ENCODE measurements around the gene POMC. TPM values are rescaled to one million over a fixed set of nuclear protein-coding genes. Genes with fewer than 3 reads are reported as not detected.
"Not testable (repeated sequence)": the region's sequence is repeated elsewhere in the genome, so short reads cannot be mapped to it uniquely, and the experiment has no call there.

The POMC gene
- total RNA-seq, 4 donors from 2014 or later, result 2.6 to 11.4 (median 5.9) TPM

DNA sequence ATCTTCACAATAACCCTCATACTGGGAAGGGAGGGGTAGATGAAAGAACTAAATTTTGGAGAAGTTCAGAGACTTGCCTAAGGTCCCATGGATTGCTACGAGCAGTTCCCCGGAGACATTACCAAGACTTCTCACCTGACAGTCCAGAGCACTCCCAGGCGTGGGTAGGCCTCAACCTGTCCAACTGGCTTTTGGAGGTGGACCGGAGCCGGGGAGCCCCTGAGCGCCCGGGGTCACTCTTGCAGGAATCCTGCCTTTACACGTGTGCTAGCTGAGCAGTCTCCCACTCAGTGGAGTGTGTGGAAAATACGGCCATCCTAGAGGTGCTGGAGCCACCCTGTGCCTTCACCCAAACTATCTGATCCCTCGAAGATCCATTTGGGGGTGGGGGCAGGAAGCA is 8.0 kb downstream of the POMC start:
- 92% methylated on average over 6 of the region's 10 CpGs for WGBS
- Histone ChIP-seq H3K9me3 (no peaks in the 10 kb centered on the region), H3K4me1 (no peaks in the 10 kb centered on the region), H3K36me3 (no peaks in the 10 kb centered on the region), H3K27ac (no peak overlapping the region), H3K4me3 (no peak overlapping the region), H3K27me3 (peaks cover 3% of the 10 kb centered on the region)
- no peak for DNase-seq (ENCODE audit: low spot score in 2 of 2)
- TF ChIP-seq EP300 (IDR thresholded peaks at IDR 0.05) (no peak), POLR2AphosphoS5 (IDR thresholded peaks at IDR 0.05) (no peak), POLR2A (IDR thresholded peaks at IDR 0.05) (no peak)
- TF ChIP-seq, protein P1, sequence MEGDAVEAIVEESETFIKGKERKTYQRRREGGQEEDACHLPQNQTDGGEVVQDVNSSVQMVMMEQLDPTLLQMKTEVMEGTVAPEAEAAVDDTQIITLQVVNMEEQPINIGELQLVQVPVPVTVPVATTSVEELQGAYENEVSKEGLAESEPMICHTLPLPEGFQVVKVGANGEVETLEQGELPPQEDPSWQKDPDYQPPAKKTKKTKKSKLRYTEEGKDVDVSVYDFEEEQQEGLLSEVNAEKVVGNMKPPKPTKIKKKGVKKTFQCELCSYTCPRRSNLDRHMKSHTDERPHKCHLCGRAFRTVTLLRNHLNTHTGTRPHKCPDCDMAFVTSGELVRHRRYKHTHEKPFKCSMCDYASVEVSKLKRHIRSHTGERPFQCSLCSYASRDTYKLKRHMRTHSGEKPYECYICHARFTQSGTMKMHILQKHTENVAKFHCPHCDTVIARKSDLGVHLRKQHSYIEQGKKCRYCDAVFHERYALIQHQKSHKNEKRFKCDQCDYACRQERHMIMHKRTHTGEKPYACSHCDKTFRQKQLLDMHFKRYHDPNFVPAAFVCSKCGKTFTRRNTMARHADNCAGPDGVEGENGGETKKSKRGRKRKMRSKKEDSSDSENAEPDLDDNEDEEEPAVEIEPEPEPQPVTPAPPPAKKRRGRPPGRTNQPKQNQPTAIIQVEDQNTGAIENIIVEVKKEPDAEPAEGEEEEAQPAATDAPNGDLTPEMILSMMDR (IDR thresholded peaks at IDR 0.05), result no peak

DNA sequence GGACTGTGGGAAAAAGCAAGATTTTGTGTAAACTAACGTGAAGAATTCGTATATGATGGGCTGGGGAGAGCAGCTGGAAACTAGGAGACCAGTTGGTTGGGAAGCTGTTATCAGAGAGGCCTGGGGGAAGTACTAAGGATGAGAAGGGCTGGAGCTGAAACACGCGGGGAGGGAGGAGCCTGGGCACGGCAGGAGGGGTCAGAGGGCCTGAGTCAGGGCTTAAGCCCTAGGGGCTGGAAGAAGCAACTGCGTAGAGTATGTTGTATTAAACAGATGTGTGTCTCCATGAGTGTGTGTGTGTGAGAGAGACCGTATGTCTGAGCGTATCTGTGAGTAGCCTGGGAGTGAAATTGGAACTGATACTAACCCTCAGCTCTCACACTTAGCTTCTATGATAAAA is 8.4 kb downstream of the POMC start:
- DNase-seq (ENCODE audit: low spot score in 2 of 2), result no peak
- WGBS, result 70% methylated on average over 8 of the region's 8 CpGs
- H3K36me3 ChIP-seq, result no peaks in the 10 kb centered on the region

DNA sequence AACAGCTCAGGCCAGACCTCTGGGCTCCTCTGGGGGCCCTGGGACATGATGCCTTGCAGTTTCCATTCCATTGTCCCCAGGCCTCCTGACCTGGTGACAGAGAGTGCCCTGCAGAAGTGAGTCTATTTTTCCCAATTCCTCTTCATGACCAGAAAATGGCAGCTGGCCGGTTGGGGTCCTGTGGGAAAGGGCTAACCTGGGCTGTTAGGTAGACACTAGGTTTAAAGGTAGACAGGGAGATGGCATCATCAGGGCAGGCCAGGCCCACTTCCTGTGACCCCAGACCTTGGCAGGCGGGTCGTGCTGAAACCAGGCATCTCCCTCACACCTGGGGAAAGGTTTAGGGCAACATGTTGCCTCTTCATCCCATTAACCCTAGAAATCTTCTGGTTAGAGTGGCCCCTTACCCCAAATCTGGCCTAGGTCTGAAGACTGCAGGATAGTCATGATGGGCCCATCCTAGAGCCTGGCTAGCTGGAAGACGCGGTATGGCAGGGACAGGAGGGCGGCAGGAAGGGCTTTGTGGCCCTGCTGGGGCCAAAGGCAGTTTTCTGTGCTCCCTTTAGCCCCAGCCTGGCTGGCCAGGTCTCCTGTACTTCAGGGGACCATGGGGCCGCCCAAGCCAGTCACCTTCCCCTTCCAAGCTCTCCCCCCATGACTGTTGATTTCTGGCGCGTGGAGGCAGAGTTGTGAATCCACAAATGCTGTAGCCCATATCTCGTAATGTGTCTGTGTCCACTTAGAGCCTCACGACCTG is 10.1 kb downstream of the POMC start:
- no peaks in the 10 kb centered on the region for H3K36me3 ChIP-seq

More for the DNA sequence above, 8.4 kb downstream of the POMC start:
- H3K9me3 ChIP-seq, result no peaks in the 10 kb centered on the region
- no peaks in the 10 kb centered on the region for H3K4me1 ChIP-seq
- H3K27me3 ChIP-seq, result peaks cover 3% of the 10 kb centered on the region
- TF ChIP-seq POLR2AphosphoS5 (IDR thresholded peaks at IDR 0.05), result no peak
- TF ChIP-seq, protein P1 (IDR thresholded peaks at IDR 0.05), result no peak
- TF ChIP-seq POLR2A (IDR thresholded peaks at IDR 0.05), result no peak
- no peak for TF ChIP-seq EP300 (IDR thresholded peaks at IDR 0.05)
- H3K27ac ChIP-seq, result no peak overlapping the region
- H3K4me3 ChIP-seq, result no peak overlapping the region

DNA sequence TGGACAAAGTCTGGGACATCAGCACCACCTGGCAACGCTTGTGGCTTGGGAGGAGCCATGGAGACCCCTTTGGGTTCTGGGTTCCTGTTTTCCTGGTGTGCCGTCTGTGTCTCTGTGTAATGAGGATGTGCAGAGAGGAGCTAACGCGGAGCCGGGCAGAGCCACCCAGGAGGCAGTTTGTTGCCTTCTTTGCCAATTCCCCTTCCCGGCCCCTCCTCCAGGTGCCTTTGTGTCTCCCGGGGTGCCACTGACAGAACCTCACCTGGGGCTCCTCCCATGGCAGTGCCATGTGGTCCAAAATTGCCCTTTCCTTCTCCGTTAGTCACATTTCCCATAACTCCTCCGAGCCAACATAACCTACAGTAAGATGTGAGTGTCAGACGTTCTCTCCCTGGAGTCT is 13.0 kb downstream of the POMC start:
- 78% methylated on average over 10 of the region's 10 CpGs for WGBS
- Histone ChIP-seq H3K36me3 (no peaks in the 10 kb centered on the region), H3K4me3 (no peak overlapping the region)

More for the DNA sequence above, 10.1 kb downstream of the POMC start:
- DNase-seq (ENCODE audit: low spot score in 2 of 2), result no peak
- peaks cover 3% of the 10 kb centered on the region for H3K27me3 ChIP-seq
- no peaks in the 10 kb centered on the region for H3K4me1 ChIP-seq
- no peak overlapping the region for H3K4me3 ChIP-seq
- WGBS, result 97% methylated on average over 9 of the region's 11 CpGs
- H3K9me3 ChIP-seq, result no peaks in the 10 kb centered on the region
- no peak for TF ChIP-seq EP300 (IDR thresholded peaks at IDR 0.05)
- TF ChIP-seq, protein P1 (IDR thresholded peaks at IDR 0.05), result no peak
- TF ChIP-seq POLR2AphosphoS5 (IDR thresholded peaks at IDR 0.05), result no peak
- TF ChIP-seq POLR2A (IDR thresholded peaks at IDR 0.05), result no peak
- H3K27ac ChIP-seq, result no peak overlapping the region

DNA sequence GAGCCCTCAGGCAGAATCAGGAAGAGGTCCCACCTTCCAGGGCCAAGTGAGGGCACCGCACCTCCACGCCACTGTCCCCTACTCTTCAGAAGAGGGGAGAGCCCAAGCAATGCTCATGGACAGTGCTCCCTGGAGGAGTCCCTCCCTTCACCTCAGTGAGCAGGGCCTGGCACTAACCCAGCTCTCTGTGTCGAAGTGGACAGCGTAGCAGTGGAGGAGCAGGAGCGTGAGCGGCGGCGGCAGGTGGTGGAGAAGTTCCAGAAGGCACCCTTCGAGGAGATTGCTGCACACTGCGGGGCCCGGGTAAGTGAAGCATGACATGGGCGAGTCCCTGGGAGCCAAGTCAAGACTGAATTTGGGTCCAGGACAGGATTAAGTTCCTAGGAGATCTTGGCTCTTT is 16.7 kb downstream of the POMC start:
- Histone ChIP-seq H3K27me3 (no peaks in the 10 kb centered on the region), H3K4me1 (no peaks in the 10 kb centered on the region), H3K36me3 (no peaks in the 10 kb centered on the region), H3K4me3 (no peak overlapping the region), H3K9me3 (no peaks in the 10 kb centered on the region), H3K27ac (no peak overlapping the region)
- DNase-seq (ENCODE audit: low spot score in 2 of 2), result no peak
- WGBS, result 85% methylated on average over 9 of the region's 12 CpGs
- TF ChIP-seq POLR2A (IDR thresholded peaks at IDR 0.05), result no peak
- TF ChIP-seq POLR2AphosphoS5 (IDR thresholded peaks at IDR 0.05), result no peak
- TF ChIP-seq, protein P1 (IDR thresholded peaks at IDR 0.05), result no peak
- no peak for TF ChIP-seq EP300 (IDR thresholded peaks at IDR 0.05)

More for the DNA sequence above, 13.0 kb downstream of the POMC start:
- Histone ChIP-seq H3K9me3 (no peaks in the 10 kb centered on the region), H3K4me1 (no peaks in the 10 kb centered on the region), H3K27me3 (no peaks in the 10 kb centered on the region), H3K27ac (no peak overlapping the region)
- DNase-seq (ENCODE audit: low spot score in 2 of 2), result no peak
- TF ChIP-seq EP300 (IDR thresholded peaks at IDR 0.05) (no peak), POLR2AphosphoS5 (IDR thresholded peaks at IDR 0.05) (no peak), POLR2A (IDR thresholded peaks at IDR 0.05) (no peak)
- TF ChIP-seq, protein P1 (IDR thresholded peaks at IDR 0.05), result no peak

DNA sequence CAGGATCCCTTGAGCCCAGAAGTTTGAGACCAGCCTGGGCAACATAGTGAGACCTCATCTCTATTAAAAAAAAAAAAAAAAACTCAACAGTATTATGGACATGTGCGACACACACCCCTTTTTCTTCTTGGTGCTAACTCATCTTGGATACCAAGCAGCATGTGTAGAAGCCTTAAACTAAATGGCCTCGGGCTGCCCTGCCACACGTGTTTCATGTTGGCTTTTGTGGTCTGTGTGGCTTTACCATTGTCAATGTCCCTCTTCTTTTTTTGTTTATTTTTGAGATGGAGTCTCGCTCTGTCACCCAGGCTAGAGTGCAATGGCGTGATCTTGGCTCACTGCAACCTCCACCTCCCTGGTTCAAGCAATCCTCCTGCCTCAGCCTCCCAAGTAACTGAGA is 17.4 kb downstream of the POMC start:
- H3K4me3 ChIP-seq; H3K36me3 ChIP-seq; H3K27me3 ChIP-seq; H3K9me3 ChIP-seq; H3K27ac ChIP-seq; DNase-seq (ENCODE audit: low spot score in 2 of 2); H3K4me1 ChIP-seq: not testable (repeated sequence)
- WGBS, result 85% methylated on average over 5 of the region's 5 CpGs
